ENCODE measurements around the gene SPHKAP. TPM values are rescaled to one million over a fixed set of nuclear protein-coding genes. Genes with fewer than 3 reads are reported as not detected.
A peak's percentile ranks its signal among the peaks of the same experiment; 100 is the strongest.
"Not testable (repeated sequence)": the region's sequence is repeated elsewhere in the genome, so short reads cannot be mapped to it uniquely, and the experiment has no call there.

Gene SPHKAP, protein sequence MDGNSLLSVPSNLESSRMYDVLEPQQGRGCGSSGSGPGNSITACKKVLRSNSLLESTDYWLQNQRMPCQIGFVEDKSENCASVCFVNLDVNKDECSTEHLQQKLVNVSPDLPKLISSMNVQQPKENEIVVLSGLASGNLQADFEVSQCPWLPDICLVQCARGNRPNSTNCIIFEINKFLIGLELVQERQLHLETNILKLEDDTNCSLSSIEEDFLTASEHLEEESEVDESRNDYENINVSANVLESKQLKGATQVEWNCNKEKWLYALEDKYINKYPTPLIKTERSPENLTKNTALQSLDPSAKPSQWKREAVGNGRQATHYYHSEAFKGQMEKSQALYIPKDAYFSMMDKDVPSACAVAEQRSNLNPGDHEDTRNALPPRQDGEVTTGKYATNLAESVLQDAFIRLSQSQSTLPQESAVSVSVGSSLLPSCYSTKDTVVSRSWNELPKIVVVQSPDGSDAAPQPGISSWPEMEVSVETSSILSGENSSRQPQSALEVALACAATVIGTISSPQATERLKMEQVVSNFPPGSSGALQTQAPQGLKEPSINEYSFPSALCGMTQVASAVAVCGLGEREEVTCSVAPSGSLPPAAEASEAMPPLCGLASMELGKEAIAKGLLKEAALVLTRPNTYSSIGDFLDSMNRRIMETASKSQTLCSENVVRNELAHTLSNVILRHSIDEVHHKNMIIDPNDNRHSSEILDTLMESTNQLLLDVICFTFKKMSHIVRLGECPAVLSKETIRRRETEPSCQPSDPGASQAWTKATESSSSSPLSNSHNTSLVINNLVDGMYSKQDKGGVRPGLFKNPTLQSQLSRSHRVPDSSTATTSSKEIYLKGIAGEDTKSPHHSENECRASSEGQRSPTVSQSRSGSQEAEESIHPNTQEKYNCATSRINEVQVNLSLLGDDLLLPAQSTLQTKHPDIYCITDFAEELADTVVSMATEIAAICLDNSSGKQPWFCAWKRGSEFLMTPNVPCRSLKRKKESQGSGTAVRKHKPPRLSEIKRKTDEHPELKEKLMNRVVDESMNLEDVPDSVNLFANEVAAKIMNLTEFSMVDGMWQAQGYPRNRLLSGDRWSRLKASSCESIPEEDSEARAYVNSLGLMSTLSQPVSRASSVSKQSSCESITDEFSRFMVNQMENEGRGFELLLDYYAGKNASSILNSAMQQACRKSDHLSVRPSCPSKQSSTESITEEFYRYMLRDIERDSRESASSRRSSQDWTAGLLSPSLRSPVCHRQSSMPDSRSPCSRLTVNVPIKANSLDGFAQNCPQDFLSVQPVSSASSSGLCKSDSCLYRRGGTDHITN (N-terminal part only)
- total RNA-seq = not detected in 2 replicates

DNA sequence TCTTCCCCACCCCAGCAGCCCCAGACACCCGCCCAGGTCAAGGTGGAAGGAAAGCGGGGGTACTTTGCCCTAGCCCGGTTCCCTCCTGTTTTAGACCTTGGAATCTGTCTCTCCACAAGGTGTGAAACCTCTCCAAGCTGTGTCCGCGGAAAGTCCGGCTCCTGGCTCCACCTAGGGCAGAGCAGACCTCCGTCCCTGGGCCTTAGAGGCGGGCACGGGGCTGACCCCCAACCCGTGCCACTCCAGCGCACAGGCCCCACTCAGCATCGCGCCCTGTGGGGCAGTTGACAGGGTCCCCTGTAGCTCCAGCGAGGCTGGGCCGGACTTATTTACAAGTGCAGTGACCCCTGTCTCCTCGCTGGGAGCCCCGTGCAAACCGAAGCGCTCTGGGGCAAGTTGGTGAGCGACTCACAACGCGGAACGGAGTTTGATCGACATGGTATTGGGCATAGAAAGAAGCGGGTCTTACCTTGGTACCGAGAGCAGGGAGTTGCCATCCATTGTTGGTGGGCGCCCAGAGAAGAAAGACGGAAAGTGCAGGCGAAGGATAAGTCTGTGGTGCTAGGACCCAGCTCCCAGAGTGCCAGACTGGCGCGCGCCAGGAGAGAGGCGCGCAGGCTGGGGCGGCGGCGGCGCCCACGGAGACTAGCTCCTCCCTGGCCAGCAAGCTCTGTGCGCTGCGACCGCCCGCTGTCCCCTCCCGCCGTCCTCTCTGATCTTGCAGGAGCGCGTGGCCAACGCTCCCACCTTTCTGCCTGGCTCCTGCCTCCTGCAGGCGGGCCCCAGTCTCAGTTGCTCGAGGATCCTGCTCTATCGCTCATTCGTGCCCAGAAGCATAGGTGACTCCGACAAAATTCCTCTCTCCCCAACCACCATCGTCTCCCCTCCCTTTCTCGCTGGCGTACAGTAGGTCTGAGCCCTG is at the start of gene SPHKAP:
Gene SPHKAP (minus strand): TSS at position 590 of the 922 bp plus-strand sequence. CDS start 89 bp downstream, at position 501.
- no peak within 1 kb of the TSS for H3K4me3 ChIP-seq (ENCODE audit: low read depth, low read length)
- no peak for DNase-seq (ENCODE audit: low read depth)

DNA sequence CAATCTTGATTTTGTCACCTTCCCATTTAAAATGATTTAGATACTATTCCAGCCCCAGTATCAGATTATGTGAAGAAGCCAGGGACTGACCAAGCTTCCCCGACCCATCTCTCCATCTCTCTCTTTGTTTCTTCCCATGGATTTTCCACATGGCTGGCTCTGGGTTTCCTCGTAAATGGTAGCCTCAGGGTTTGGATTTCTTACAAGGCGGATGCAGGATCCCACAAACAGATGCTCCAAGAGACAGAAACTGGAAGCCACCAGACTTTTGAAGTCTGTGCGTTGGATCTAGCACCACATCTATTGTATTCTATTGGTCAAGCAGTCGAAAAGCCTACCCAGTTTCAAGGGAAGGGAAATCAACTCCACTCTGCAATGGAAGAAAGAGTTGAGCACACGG is 46.0 kb upstream of the SPHKAP start:
- TF ChIP-seq, protein P1, sequence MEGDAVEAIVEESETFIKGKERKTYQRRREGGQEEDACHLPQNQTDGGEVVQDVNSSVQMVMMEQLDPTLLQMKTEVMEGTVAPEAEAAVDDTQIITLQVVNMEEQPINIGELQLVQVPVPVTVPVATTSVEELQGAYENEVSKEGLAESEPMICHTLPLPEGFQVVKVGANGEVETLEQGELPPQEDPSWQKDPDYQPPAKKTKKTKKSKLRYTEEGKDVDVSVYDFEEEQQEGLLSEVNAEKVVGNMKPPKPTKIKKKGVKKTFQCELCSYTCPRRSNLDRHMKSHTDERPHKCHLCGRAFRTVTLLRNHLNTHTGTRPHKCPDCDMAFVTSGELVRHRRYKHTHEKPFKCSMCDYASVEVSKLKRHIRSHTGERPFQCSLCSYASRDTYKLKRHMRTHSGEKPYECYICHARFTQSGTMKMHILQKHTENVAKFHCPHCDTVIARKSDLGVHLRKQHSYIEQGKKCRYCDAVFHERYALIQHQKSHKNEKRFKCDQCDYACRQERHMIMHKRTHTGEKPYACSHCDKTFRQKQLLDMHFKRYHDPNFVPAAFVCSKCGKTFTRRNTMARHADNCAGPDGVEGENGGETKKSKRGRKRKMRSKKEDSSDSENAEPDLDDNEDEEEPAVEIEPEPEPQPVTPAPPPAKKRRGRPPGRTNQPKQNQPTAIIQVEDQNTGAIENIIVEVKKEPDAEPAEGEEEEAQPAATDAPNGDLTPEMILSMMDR (conservative IDR thresholded peaks at IDR 0.05; ENCODE audit: low read depth, low read length) = no peak
- no peak overlapping the region for H3K4me3 ChIP-seq (ENCODE audit: low read depth, low read length)
- DNase-seq (ENCODE audit: low read depth) = no peak

More for the DNA sequence above, at the start of gene SPHKAP:
- TF ChIP-seq, protein P1 (conservative IDR thresholded peaks at IDR 0.05; ENCODE audit: low read depth, low read length) = no peak

DNA sequence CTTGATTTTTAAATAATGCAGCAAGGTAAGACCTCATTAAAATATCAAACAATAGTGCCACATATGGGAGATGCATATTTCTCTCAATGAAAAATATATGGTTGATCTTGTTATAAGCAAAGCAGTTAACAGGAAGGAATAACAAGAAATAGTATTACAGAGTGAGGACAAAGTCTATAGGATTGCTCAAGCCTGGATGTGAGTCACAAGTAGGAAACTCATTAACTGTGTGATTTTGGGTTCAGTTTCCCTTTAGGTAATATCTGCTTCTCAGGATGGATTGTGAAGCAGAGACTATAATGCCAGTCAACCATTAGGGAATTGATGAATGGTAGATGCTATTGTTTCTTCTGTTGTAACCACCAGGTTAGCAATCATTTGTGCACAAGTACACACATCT is 42.9 kb upstream of the SPHKAP start:
- TF ChIP-seq, protein P1 (conservative IDR thresholded peaks at IDR 0.05; ENCODE audit: low read depth, low read length) = no peak
- DNase-seq (ENCODE audit: low read depth) = peak; percentile 27
- no peak overlapping the region for H3K4me3 ChIP-seq (ENCODE audit: low read depth, low read length)

DNA sequence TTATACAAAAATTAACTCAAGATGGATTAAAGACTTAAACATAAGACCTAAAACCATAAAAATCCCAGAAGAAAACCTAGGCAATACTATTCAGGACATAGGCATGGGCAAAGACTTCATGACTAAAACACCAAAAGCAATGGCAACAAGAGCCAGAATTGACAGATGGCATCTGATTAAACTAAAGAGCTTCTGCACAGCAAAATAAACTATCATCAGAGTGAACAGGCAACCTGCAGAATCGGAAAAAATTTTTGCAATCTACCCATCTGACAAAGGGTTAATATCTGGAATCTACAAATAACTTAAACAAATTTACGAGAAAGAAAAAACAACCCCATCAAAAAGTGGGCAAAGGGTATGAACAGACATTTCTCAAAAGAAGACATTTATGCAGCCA is 37.1 kb upstream of the SPHKAP start:
- H3K4me3 ChIP-seq (ENCODE audit: low read depth, low read length) = not testable (repeated sequence)

DNA sequence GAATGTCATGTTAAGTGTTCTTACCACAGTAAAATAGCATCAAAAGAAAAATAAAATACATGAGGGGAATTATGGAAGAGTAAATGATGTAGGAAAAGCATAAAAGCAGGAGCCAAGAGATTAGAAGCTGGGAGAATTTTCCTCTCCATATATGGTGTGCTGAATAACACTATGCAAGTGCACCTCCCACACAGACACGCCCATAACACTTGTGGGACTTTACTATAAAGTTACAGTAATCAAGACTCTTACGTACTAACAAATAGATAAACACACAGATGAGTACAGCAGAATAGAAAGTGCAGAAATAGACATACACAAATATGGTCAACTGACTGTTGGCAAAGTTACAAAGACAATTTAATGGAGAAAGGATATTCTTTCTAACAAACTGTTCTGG is 16.0 kb upstream of the SPHKAP start:
- TF ChIP-seq, protein P1 (conservative IDR thresholded peaks at IDR 0.05; ENCODE audit: low read depth, low read length) = no peak
- no peak overlapping the region for H3K4me3 ChIP-seq (ENCODE audit: low read depth, low read length)
- no peak for DNase-seq (ENCODE audit: low read depth)

More for the DNA sequence above, 37.1 kb upstream of the SPHKAP start:
- not testable (repeated sequence) for DNase-seq (ENCODE audit: low read depth)

DNA sequence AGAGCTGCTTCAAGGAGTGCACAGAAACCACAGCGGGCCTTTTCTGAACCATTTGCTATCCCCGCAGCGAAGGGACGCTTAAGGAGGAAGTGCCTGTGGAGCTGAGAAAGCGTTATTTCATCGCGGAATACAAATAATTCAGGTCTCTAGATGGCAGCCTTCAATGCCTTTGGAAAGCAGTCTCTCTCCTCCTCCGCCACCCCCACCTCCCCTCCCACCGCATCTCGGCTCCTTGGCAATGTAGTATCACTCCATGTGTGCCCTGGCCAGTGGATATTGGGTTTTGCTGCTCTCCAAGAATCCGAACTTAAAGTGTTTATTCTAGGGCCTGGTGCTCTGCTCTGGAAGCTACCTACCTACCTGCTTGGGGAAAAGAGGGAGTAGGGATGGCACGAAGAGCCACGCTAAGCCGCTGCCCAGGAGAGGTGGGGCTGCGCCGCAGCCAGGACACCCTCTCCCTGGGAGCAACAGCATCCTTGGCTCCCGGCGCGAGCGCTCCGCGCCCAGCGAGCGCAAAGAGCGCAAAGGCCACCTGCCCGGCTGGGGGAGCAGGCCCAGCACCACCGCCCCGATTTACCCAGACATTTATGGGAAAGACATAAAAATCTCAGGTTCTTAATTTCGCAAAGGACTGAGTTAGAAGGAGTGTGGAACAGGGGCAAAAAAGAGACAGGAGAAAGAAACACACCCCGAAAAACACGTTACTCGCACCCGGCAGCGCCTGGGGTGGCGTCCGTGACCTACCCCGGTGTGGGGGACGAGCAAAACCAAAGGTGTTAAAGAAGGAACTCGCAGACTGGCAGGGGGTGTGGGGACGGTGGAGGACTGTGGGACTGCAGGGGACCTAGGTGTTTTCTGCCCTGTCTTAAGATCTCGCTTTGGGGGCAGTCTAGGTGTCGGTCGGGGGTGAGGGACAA is 1.0 kb downstream of the SPHKAP start:
- DNase-seq (ENCODE audit: low read depth) = no peak
- H3K4me3 ChIP-seq (ENCODE audit: low read depth, low read length) = no peak overlapping the region
- TF ChIP-seq, protein P1 (conservative IDR thresholded peaks at IDR 0.05; ENCODE audit: low read depth, low read length) = no peak
